Activated CD8-positive, alpha-beta memory T cell treated with anti-CD3 and anti-CD28 coated beads, Interleukin-2, amount 50 U/mL, for 24 hours (primary cell): ENCODE measurements around the gene KIRREL1.

ENCODE experiments used
- DNase-seq: peaks from one replicate; pipeline ENCODE4 v3.0.0-alpha.2; 2020; ENCODE audit errors: extremely low read depth

Gene KIRREL1

DNA sequence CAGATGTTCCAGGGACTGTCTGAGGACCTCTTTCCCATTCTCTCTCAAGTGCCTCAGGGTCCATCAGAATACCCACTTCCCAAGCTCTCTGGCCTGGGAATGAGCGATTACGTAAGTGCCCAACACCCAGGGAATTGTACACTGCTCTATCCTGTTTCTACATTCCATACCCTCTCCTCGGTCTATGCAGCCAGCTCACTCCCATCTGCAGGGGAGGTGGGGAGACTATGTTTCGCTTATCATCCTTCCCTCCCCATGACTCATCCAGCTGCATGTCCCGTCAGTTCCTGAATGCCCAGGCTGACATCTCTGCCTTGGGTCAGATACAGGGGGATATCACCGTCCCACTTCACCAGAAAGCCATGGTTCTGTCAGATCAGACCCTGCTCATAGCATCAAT is 152.7 kb downstream of the KIRREL1 start:
- DNase-seq, result no peak

DNA sequence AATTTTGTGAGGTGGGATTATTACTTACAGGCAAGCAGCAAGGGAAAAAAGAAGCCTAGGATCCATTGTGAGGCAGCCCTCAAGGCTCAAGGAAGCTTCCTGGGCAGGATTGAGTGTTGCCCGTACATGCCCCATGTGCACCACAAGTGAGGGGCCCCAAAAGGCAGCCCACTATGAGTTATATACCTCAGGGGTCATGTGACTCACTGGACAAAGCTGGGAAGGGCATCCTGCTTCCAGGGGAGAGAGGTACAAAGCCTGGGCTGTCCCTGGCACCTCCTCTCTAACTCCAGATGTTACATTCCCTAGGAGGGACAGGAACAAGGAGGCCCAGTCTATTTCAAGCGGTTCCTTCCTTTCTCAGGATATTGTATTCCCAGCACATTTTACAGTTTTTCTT is 153.3 kb downstream of the KIRREL1 start:
- no peak for DNase-seq

DNA sequence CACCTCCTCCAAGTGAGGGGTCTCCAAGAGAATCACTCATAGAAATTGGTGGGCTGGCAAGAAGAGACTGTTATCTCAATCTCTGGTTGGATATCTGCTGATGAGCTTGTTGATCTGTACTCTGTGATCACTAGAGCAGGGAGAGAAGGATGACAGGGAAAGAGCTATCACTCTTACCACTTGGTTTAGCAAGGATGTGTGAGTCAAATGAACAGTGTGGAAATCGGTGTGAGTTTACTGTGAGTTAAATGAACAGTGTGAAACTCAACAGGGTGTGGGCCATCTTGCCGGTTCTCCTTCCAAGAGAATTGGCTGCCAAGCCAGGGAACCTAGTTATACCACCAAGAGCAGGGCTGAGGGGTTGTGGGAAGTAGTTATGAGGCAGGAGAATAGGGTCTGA is 154.0 kb downstream of the KIRREL1 start:
- DNase-seq, result no peak

DNA sequence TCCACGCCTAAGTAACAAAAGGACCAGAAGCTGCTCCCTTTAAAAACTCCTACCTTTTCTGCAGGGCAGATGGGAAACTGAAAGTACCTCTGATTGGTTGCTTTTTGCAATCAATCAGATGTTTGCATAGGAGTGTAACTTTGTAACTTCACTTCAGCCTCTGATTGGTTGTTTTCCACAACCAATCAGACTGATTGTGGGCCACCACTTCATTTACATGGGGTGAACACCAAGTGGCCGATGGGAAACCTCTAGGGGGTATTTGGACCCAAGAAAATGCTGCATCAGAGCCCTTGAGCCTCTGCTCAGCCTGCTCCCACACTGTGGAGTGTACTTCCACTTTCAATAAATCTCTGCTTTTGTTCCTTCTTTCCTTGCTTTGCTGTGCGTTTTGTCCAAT is 154.4 kb downstream of the KIRREL1 start:
- DNase-seq, result no peak

DNA sequence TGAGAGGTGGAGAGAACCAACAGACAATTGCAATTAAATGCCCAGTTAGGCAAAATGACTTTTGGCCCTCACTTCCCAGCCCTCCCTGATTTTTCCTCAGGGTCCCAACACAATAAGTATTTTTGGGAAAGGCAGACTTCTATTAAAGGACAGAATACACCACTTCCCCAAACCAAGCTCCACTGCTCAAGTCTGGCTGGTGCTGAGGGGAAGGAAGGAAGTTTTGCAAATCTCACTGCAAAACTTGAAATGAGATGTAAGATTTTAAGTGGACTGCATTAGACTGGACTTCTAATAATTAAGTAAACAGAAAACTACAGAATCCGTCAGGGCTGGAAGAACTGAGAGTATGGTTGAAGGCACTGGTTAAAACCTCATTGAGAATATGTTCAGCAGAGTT is 155.0 kb downstream of the KIRREL1 start:
- DNase-seq, result no peak

DNA sequence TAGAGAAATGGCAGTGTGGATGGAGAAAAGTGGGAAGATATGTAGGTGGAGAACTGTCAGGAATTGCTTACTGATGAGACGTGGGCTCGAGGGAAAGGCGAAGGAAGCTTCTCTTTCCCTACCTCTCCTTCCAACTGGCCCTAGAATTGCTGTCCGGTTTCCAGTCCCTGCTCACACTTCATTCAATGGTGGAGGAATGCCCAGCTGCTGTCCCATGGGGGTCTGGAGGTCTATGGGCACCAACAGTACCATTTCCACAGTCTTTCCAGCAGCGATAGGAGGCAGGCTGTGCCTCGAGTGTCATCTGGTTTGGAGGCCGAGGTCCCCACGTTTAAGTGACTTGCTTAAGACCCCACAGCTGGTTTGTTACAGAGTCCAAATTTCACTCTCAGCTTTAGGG is 155.7 kb downstream of the KIRREL1 start:
- DNase-seq, result no peak
